Erythroblast (primary cell): ENCODE data around the gene ARRDC3.

Experiments
- DNase-seq, 2 experiments: peaks; one replicate each; lab custom pipeline; 2025; lab: John Stamatoyannopoulos, UW
- GATA1 ChIP-seq: IDR thresholded peaks from 2 replicates; pipeline ENCODE4 v1.6.1; 2011; ENCODE audit warnings: low read depth, mild to moderate bottlenecking, control low read depth, low read length, moderate library complexity
- POLR2A ChIP-seq: IDR thresholded peaks from 2 replicates; pipeline ENCODE4 v1.6.1; 2011; ENCODE audit warnings: mild to moderate bottlenecking, low read length

The ARRDC3 gene

GRCh38 chr5:91383027-91383955 is at the start of gene ARRDC3:
TSS of gene ARRDC3 (minus strand) at chr5:91383317. CDS start at chr5:91383092, 225 bp downstream.
- DNase-seq = peak; percentile 97 to 99
- peak; percentile 100 for TF ChIP-seq POLR2A
- no peak for TF ChIP-seq GATA1

GRCh38 chr5:91430949-91431348 is 47.8 kb upstream of the ARRDC3 start:
- DNase-seq = no peak
- no peak for TF ChIP-seq POLR2A
- TF ChIP-seq GATA1 = no peak

- no peak for DNase-seq
- TF ChIP-seq GATA1 (no peak), POLR2A (no peak)
Observed at GRCh38 chr5:91424638-91425436, 41.7 kb upstream of the ARRDC3 start.

- no peak for DNase-seq
- TF ChIP-seq POLR2A (no peak), GATA1 (no peak)
Observed at GRCh38 chr5:91423871-91424270, 40.8 kb upstream of the ARRDC3 start.

- TF ChIP-seq GATA1 (no peak), POLR2A (no peak)
- DNase-seq = no peak
Observed at GRCh38 chr5:91420879-91421278, 37.8 kb upstream of the ARRDC3 start.

GRCh38 chr5:91419571-91420537 is 36.7 kb upstream of the ARRDC3 start:
- TF ChIP-seq GATA1 = no peak
- no peak for TF ChIP-seq POLR2A
- DNase-seq = peak; percentile 68 to 88

GRCh38 chr5:91419136-91419535 is 36.0 kb upstream of the ARRDC3 start:
- DNase-seq = peak in 1 of 2 experiments; percentile 25
- no peak for TF ChIP-seq GATA1
- no peak for TF ChIP-seq POLR2A

- DNase-seq = peak in 1 of 2 experiments; percentile 7
- TF ChIP-seq POLR2A (no peak), GATA1 (no peak)
Observed at GRCh38 chr5:91418158-91418557, 35.0 kb upstream of the ARRDC3 start.

GRCh38 chr5:91417219-91417618 is 34.1 kb upstream of the ARRDC3 start:
- no peak for TF ChIP-seq GATA1
- no peak for TF ChIP-seq POLR2A
- no peak for DNase-seq

- TF ChIP-seq POLR2A (no peak), GATA1 (no peak)
- DNase-seq = no peak
Observed at GRCh38 chr5:91416491-91416890, 33.4 kb upstream of the ARRDC3 start.

GRCh38 chr5:91409304-91409703 is 26.2 kb upstream of the ARRDC3 start:
- no peak for TF ChIP-seq POLR2A
- no peak for TF ChIP-seq GATA1
- DNase-seq = no peak

- DNase-seq = no peak
- TF ChIP-seq POLR2A = no peak
- no peak for TF ChIP-seq GATA1
Observed at GRCh38 chr5:91408710-91409109, 25.6 kb upstream of the ARRDC3 start.

GRCh38 chr5:91407204-91407603 is 24.1 kb upstream of the ARRDC3 start:
- DNase-seq = no peak
- TF ChIP-seq POLR2A = no peak
- no peak for TF ChIP-seq GATA1

- DNase-seq = no peak
- no peak for TF ChIP-seq GATA1
- TF ChIP-seq POLR2A = no peak
Observed at GRCh38 chr5:91403438-91403837, 20.3 kb upstream of the ARRDC3 start.
